ENCODE data around the gene TST. TPM values are rescaled to one million over a fixed set of nuclear protein-coding genes. Genes with fewer than 3 reads are reported as not detected.

The TST gene
- polyA plus RNA-seq, 1 of the 3 experiments (the other 2 are of a cell fraction), result 49.4 TPM

DNA sequence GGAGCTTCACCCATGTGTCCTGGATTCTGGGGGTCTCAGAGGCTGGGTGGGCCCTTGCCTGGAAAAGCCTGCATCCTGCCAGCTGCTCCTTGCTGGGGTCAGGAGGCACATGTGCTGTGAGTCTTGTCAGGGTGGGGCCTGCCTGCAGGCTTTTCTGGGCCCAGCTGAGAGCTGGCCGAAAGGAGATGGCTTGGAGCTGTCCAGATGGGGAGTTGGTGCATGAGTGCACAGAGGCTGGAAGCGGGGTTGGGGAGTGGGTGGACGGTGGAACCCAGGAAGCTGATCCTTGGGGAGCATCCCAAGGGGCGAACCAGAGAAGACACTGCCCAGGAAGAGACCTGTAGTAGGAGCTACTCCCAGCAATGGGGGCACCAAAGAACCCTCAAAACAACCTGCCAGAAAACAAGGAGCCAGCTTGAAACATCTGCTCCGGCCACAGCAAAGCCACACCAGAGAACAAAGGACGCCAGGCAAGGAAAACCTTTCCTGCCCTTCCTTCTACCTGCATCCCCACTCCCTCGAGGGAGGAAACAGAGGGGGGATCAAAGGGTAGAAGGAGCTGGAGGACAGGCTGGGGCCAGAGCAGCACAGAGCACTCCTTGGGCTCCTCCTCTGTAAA is 24.1 kb upstream of the TST start:
- no peak for DNase-seq
- no peaks in the 10 kb centered on the region for H3K79me2 ChIP-seq (ENCODE audit: insufficient read depth)
- H3K27me3 ChIP-seq (ENCODE audit: insufficient read depth), result no peaks in the 10 kb centered on the region
- CTCF ChIA-PET, result interaction anchor here (0.6 to 3.2 kb wide), 8 partner anchors 8 to 261 kb away, joined by 3 to 11 read pairs (median 3); partner anchors contain the start of gene KCTD17
- POLR2A ChIA-PET, result interaction anchor here (0.7 kb wide), 1 partner anchor 9 kb away, joined by 3 read pairs; no protein-coding TSS in a partner anchor
- TF ChIP-seq, protein P1, sequence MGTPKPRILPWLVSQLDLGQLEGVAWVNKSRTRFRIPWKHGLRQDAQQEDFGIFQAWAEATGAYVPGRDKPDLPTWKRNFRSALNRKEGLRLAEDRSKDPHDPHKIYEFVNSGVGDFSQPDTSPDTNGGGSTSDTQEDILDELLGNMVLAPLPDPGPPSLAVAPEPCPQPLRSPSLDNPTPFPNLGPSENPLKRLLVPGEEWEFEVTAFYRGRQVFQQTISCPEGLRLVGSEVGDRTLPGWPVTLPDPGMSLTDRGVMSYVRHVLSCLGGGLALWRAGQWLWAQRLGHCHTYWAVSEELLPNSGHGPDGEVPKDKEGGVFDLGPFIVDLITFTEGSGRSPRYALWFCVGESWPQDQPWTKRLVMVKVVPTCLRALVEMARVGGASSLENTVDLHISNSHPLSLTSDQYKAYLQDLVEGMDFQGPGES (IDR thresholded peaks at IDR 0.05; ENCODE audit: low read depth, low read length), result no peak
- H3K4me2 ChIP-seq, result no peak overlapping the region
- no peaks in the 10 kb centered on the region for H4K20me1 ChIP-seq (ENCODE audit: insufficient read depth)
- no peaks in the 10 kb centered on the region for H3K9me3 ChIP-seq
- H2AFZ ChIP-seq (ENCODE audit: low read depth), result no peak overlapping the region
- 82% methylated on average over 7 of the region's 7 CpGs for WGBS (ENCODE audit: low lambda C conversion rate)
- H3K9ac ChIP-seq, result no peak overlapping the region
- H3K4me3 ChIP-seq (ENCODE audit: low read depth in 2 of 2, low read length in 1 of 2), result no peak overlapping the region
- no peaks in the 10 kb centered on the region for H3K36me3 ChIP-seq (replicated peaks in 1 of 2; ENCODE audit: control insufficient read depth in 1 of 2, insufficient read depth in 2 of 2, low read length in 1 of 2)
- H3K27ac ChIP-seq (ENCODE audit: low read depth in 2 of 2, low read length in 1 of 2), result no peak overlapping the region
- no peaks in the 10 kb centered on the region for H3K9me2 ChIP-seq
- H3K4me1 ChIP-seq (ENCODE audit: control insufficient read depth in 1 of 2, insufficient read depth in 2 of 2, low read depth in 1 of 2, low read length in 1 of 2), result peaks cover 0 to 14% of the 10 kb centered on the region in 2 experiments; a peak in 1 of 4 replicates
- peaks cover 8% of the 10 kb centered on the region for H3F3A ChIP-seq (replicated peaks; ENCODE audit: insufficient read depth)

DNA sequence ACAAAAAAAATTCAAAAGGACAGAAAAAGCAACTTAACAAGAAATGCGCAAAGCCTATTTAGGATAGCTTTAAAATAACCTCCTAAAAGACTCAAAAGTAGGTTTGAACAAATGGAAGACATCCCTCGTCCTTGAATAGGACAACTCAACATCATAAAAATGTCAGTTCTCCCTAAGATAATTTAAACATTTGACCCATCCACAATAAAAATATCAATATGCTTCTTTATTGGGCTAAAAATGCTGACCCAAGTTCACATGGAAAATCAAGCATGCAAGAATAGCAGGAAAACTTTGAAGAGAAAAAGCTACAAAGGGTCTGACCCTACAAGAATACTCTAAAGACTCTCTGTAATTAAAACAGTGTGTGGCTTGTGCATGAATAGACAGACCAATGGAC is 20.2 kb upstream of the TST start:
- Histone ChIP-seq H3K9ac (no peak overlapping the region), H3K9me2 (no peaks in the 10 kb centered on the region), H3K4me3 (ENCODE audit: low read depth in 2 of 2, low read length in 1 of 2) (no peak overlapping the region), H2AFZ (ENCODE audit: low read depth) (no peak overlapping the region), H3K36me3 (replicated peaks in 1 of 2; ENCODE audit: control insufficient read depth in 1 of 2, insufficient read depth in 2 of 2, low read length in 1 of 2) (no peaks in the 10 kb centered on the region), H3F3A (replicated peaks; ENCODE audit: insufficient read depth) (peaks cover 8% of the 10 kb centered on the region), H3K27ac (ENCODE audit: low read depth in 2 of 2, low read length in 1 of 2) (no peak overlapping the region), H3K79me2 (ENCODE audit: insufficient read depth) (no peaks in the 10 kb centered on the region), H4K20me1 (ENCODE audit: insufficient read depth) (no peaks in the 10 kb centered on the region), H3K9me3 (no peaks in the 10 kb centered on the region), H3K27me3 (ENCODE audit: insufficient read depth) (no peaks in the 10 kb centered on the region), H3K4me2 (no peak overlapping the region), H3K4me1 (ENCODE audit: control insufficient read depth in 1 of 2, insufficient read depth in 2 of 2, low read depth in 1 of 2, low read length in 1 of 2) (peaks cover 0 to 14% of the 10 kb centered on the region in 2 experiments; a peak in 1 of 4 replicates)
- 84% methylated on average over 2 of the region's 2 CpGs for WGBS (ENCODE audit: low lambda C conversion rate)
- DNase-seq, result no peak
- CTCF ChIA-PET, result interaction anchor here (3.4 kb wide), 1 partner anchor 17 kb away, joined by 18 read pairs; no protein-coding TSS in a partner anchor
- POLR2A ChIA-PET, result no interaction called here
- no peak for TF ChIP-seq RCOR1 (IDR thresholded peaks at IDR 0.05; ENCODE audit: low read length)
- TF ChIP-seq GABPA (IDR thresholded peaks at IDR 0.05; ENCODE audit: low read depth), result no peak

DNA sequence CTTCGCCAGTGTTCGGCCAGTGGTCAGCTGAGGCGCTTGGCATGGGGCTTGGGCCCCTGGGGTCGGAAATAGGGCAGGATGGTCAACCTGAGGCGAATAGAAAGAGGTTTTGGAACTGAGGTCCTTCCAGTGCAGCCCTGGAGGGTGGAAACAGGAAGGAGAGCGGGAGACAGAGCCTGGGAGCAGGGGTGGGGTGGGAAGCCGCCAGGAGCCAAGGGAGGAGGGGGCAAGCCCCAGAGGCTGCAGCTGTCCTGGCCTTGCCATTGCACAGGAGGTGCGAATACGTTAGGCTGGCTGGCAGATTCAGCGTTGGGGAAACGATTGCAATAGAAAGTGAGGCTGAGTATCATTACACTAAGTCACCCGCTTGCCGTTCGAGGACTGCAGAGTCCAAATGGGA is 18.4 kb upstream of the TST start:
- no peak overlapping the region for H2AFZ ChIP-seq (ENCODE audit: low read depth)
- H3K9me3 ChIP-seq, result no peaks in the 10 kb centered on the region
- no peak overlapping the region for H3K4me2 ChIP-seq
- peaks cover 8% of the 10 kb centered on the region for H3F3A ChIP-seq (replicated peaks; ENCODE audit: insufficient read depth)
- DNase-seq, result no peak
- WGBS (ENCODE audit: low lambda C conversion rate), result 77% methylated on average over 14 of the region's 14 CpGs
- H3K27me3 ChIP-seq (ENCODE audit: insufficient read depth), result no peaks in the 10 kb centered on the region
- H3K9ac ChIP-seq, result no peak overlapping the region
- H3K36me3 ChIP-seq (replicated peaks in 1 of 2; ENCODE audit: control insufficient read depth in 1 of 2, insufficient read depth in 2 of 2, low read length in 1 of 2), result no peaks in the 10 kb centered on the region
- peaks cover 0 to 14% of the 10 kb centered on the region in 2 experiments; a peak in 1 of 4 replicates for H3K4me1 ChIP-seq (ENCODE audit: control insufficient read depth in 1 of 2, insufficient read depth in 2 of 2, low read depth in 1 of 2, low read length in 1 of 2)
- no peaks in the 10 kb centered on the region for H4K20me1 ChIP-seq (ENCODE audit: insufficient read depth)
- H3K4me3 ChIP-seq (ENCODE audit: low read depth in 2 of 2, low read length in 1 of 2), result no peak overlapping the region
- H3K9me2 ChIP-seq, result no peaks in the 10 kb centered on the region
- H3K27ac ChIP-seq (ENCODE audit: low read depth in 2 of 2, low read length in 1 of 2), result no peak overlapping the region
- no peaks in the 10 kb centered on the region for H3K79me2 ChIP-seq (ENCODE audit: insufficient read depth)
- ChIA-PET CTCF (interaction anchor here (1.0 to 1.1 kb wide), 2 partner anchors 15 to 16 kb away, joined by 3 to 4 read pairs; no protein-coding TSS in a partner anchor), POLR2A (no interaction called here)
- TF ChIP-seq TCF12 (IDR thresholded peaks at IDR 0.05) (no peak), FOXJ3 (CRISPR knock-in tag; IDR thresholded peaks at IDR 0.05) (no peak), SIN3A (IDR thresholded peaks at IDR 0.05; ENCODE audit: borderline replicate concordance, low read depth, low read length) (no peak), SMC3 (IDR thresholded peaks at IDR 0.05; ENCODE audit: low read depth, low read length) (no peak), POLR2AphosphoS5 (IDR thresholded peaks at IDR 0.05; ENCODE audit: low read depth, low read length) (no peak), FOXM1 (IDR thresholded peaks at IDR 0.05; ENCODE audit: low read depth) (no peak)
- TF ChIP-seq, protein P2, sequence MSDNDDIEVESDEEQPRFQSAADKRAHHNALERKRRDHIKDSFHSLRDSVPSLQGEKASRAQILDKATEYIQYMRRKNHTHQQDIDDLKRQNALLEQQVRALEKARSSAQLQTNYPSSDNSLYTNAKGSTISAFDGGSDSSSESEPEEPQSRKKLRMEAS (IDR thresholded peaks at IDR 0.05; ENCODE audit: low read depth), result no peak

All from SK-N-SH (cell line).